ENCODE results near the gene LIPN.

- TF ChIP-seq EZH2phosphoT487 (IDR thresholded peaks at IDR 0.05; ENCODE audit: low read depth, severe bottlenecking, unreplicated experiment) = no peak
- no peak for TF ChIP-seq CTCF (IDR thresholded peaks at IDR 0.05; ENCODE audit: poor library complexity)
- no peak for TF ChIP-seq EZH2 (IDR thresholded peaks at IDR 0.05; ENCODE audit: borderline replicate concordance)
These were observed 17.4 kb upstream of the LIPN start for GRCh38 chr10:88742448-88742847.

Data from hepatocyte (in vitro differentiated cells).